ENCODE data around the gene CFI. TPM values are rescaled to one million over a fixed set of nuclear protein-coding genes. Genes with fewer than 3 reads are reported as not detected.

CFI gene
- total and polyA plus RNA-seq, 4 donors: 7.5 to 88.3 (median 30.8) TPM

DNA sequence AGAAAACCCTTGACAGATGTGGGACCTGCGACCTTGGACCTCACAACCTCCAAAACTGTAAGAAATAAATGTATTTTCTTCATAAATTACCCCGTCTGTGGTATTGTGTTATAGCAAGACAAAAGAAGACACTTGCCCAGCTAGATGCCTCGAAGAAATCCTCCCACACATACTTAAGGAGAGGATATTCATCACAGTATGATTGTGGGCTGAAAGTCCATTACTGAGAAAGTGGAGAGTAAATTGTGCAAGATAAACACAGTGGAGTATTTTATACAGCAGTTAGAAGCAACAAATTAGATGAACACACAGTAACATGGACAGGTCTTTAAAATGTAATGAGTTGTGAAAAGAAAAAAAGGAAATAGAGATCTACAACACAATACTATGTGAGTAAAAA, 46.1 kb downstream of the CFI start:
- Histone ChIP-seq H3K36me3 (ENCODE audit: control insufficient read depth, insufficient read depth, low read length) (no peaks in the 10 kb centered on the region), H3K9me3 (ENCODE audit: control insufficient read depth, insufficient read depth, low read length) (no peaks in the 10 kb centered on the region), H3K4me3 (ENCODE audit: low read depth, low read length) (no peak overlapping the region), H3K27me3 (ENCODE audit: control insufficient read depth, insufficient read depth, low read length) (no peaks in the 10 kb centered on the region), H3K4me1 (ENCODE audit: control insufficient read depth, insufficient read depth, low read length) (no peaks in the 10 kb centered on the region), H3K27ac (ENCODE audit: low read depth, low read length) (no peak overlapping the region)
- DNase-seq (ENCODE audit: low read depth in 4 of 6, low spot score in 6 of 6): no peak
- no CpG with 5 or more reads among the region's 3 CpGs for WGBS (ENCODE audit: insufficient coverage)

DNA sequence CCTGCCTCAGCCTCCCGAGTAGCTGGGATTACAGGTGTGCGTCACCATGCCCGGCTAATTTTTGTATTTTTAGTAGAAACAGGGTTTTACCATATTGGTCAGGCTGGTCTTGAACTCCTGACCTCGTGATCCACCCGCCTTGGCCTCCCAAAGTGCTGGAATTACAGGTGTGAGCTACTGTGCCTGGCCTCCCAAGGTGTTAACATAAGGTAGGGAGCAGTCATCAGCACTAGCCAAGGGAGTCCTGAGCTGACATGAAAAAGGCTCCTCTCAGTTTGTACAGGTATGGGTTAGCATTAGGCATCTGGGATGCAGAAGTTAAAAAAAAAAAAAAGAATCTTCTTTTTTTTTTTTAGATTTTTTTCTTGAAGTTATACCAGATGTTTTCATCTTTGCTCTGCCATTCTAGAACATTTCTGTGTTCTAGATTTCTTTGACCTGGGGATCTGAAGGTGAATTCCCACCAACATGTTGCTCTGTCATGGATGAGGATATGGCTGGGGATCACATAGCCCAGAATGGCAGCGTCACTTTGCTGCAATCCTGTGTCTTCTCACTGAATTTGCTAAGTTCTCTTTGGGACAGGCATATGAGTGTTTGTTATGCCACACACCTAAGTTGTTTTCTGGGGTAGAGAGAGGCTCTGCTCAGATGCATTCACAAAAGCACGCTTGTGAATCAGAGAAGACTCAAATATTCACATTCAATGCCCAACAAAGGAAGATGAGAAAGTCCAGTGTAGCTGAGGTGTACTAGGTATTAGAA, 47.5 kb downstream of the CFI start:
- DNase-seq (ENCODE audit: low read depth in 4 of 6, low spot score in 6 of 6): peak in 1 of 6 donors; percentile 5
- Histone ChIP-seq H3K27ac (ENCODE audit: low read depth, low read length) (no peak overlapping the region), H3K27me3 (ENCODE audit: control insufficient read depth, insufficient read depth, low read length) (no peaks in the 10 kb centered on the region), H3K36me3 (ENCODE audit: control insufficient read depth, insufficient read depth, low read length) (no peaks in the 10 kb centered on the region), H3K9me3 (ENCODE audit: control insufficient read depth, insufficient read depth, low read length) (no peaks in the 10 kb centered on the region), H3K4me1 (ENCODE audit: control insufficient read depth, insufficient read depth, low read length) (no peaks in the 10 kb centered on the region), H3K4me3 (ENCODE audit: low read depth, low read length) (no peak overlapping the region)
- 90% methylated on average over 2 of the region's 7 CpGs for WGBS (ENCODE audit: insufficient coverage)

DNA sequence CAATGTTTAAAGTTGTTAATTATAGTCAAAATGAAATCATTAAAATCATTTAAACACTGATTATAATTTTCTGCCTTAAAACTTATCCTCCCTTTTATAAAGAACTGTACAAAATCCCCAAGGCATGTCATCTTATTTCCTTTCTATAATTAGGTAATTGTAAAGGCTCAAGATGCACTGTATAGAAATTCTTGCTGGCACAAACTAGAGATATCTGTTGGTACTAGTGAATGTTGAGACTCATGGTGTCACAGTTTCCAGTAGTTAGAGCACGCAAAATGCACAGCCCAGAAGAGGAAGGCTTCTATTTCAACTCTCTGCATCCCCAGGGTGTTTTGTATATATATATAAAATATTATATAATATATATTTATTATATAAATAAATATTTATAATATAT, 49.3 kb downstream of the CFI start:
- H3K4me3 ChIP-seq (ENCODE audit: low read depth, low read length): no peak overlapping the region
- H3K36me3 ChIP-seq (ENCODE audit: control insufficient read depth, insufficient read depth, low read length): no peaks in the 10 kb centered on the region
- peak in 2 of 6 donors; percentile 4 to 6 for DNase-seq (ENCODE audit: low read depth in 4 of 6, low spot score in 6 of 6)
- H3K27ac ChIP-seq (ENCODE audit: low read depth, low read length): no peak overlapping the region
- no peaks in the 10 kb centered on the region for H3K9me3 ChIP-seq (ENCODE audit: control insufficient read depth, insufficient read depth, low read length)
- no peaks in the 10 kb centered on the region for H3K27me3 ChIP-seq (ENCODE audit: control insufficient read depth, insufficient read depth, low read length)
- H3K4me1 ChIP-seq (ENCODE audit: control insufficient read depth, insufficient read depth, low read length): no peaks in the 10 kb centered on the region
- no CpG with 5 or more reads among the region's 1 CpG for WGBS (ENCODE audit: insufficient coverage)

DNA sequence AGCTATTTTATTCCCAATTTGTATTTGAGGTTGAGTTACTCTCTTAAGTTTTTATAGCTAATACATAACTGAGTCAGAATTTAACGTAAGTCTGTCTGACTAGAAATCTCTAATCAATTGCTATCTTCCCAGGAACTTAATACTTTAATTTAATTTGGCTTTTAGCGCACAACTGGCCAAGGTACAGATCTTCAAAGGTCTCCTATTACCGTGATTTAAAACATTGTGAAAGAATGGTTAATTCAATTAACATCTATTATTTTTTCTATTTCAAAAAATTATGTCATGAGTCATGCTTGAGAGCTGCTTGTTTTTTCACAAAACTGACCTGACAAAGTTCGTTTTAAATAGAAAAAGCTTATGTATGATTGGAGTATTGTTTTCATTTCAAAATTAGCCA, 49.9 kb downstream of the CFI start:
- Histone ChIP-seq H3K4me3 (ENCODE audit: low read depth, low read length) (no peak overlapping the region), H3K4me1 (ENCODE audit: control insufficient read depth, insufficient read depth, low read length) (no peaks in the 10 kb centered on the region), H3K27ac (ENCODE audit: low read depth, low read length) (no peak overlapping the region), H3K9me3 (ENCODE audit: control insufficient read depth, insufficient read depth, low read length) (no peaks in the 10 kb centered on the region), H3K27me3 (ENCODE audit: control insufficient read depth, insufficient read depth, low read length) (no peaks in the 10 kb centered on the region), H3K36me3 (ENCODE audit: control insufficient read depth, insufficient read depth, low read length) (no peaks in the 10 kb centered on the region)
- DNase-seq (ENCODE audit: low read depth in 4 of 6, low spot score in 6 of 6): no peak
- WGBS (ENCODE audit: insufficient coverage): no CpG with 5 or more reads among the region's 4 CpGs

DNA sequence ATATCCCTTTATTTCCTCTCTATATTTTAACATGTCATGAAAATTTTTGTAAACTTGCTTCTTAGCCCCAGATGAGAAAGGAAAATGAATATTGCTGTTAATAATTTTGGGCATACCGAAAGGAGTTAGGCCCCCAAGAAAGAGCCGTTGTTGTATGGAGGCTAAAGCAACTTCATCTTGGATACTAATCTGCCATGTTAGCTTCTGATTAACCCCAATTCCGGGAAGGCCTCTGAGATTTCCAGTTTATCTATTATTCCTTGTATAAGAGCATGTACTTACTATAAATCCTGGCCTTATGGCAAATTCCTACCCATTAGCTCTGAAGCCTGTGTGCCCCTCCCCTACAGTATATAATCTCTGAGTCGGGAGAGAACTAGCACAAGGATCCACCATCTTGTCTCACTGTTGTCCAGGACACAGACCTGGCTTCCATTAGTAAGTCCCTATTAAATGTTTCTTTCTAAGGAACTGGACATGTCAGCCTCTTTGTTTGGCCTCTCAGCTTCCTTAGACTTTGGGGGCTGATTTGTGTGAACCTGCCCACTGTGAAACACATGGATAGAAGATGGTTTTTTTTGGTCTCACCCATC, 51.1 kb downstream of the CFI start:
- H3K4me3 ChIP-seq (ENCODE audit: low read depth, low read length): no peak overlapping the region
- H3K9me3 ChIP-seq (ENCODE audit: control insufficient read depth, insufficient read depth, low read length): no peaks in the 10 kb centered on the region
- H3K27ac ChIP-seq (ENCODE audit: low read depth, low read length): no peak overlapping the region
- no peak for DNase-seq (ENCODE audit: low read depth in 4 of 6, low spot score in 6 of 6)
- WGBS (ENCODE audit: insufficient coverage): 90% methylated on average over 2 of the region's 4 CpGs
- H3K4me1 ChIP-seq (ENCODE audit: control insufficient read depth, insufficient read depth, low read length): no peaks in the 10 kb centered on the region
- no peaks in the 10 kb centered on the region for H3K27me3 ChIP-seq (ENCODE audit: control insufficient read depth, insufficient read depth, low read length)
- H3K36me3 ChIP-seq (ENCODE audit: control insufficient read depth, insufficient read depth, low read length): no peaks in the 10 kb centered on the region

DNA sequence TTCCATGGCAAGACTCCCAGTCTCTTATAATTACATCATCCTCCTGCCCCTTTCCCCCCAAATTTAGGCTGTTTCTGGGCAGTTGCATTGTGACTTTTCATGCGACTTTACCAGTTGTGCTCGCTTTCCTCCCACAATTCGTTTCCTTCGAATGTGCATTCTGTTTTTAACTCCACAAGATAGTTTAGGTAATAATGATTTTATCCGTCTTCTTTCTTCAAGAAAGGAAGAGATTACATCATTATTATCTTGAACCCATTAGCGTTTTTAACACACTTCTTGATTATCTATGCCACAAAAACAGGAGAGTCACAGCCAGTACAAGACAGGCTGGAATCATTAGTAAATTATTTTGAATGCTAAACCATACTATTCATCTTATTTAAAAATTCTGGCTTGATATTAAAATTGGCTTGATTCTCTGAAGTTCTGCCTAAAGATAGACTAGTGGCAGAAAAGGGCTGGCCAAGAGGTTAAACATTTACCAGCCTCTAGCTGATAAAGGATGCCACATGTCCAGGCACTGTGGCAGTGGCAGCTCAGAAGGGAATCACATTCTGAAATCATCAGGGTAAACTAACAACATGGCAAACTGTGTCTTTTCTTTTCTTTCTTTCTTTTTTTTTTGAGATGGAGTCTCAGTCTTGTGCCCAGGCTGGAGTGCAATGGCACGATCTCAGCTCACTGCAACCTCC, 52.3 kb downstream of the CFI start:
- H3K4me1 ChIP-seq (ENCODE audit: control insufficient read depth, insufficient read depth, low read length): no peaks in the 10 kb centered on the region
- no peaks in the 10 kb centered on the region for H3K27me3 ChIP-seq (ENCODE audit: control insufficient read depth, insufficient read depth, low read length)
- H3K36me3 ChIP-seq (ENCODE audit: control insufficient read depth, insufficient read depth, low read length): no peaks in the 10 kb centered on the region
- 100% methylated on average over 1 of the region's 7 CpGs for WGBS (ENCODE audit: insufficient coverage)
- no peaks in the 10 kb centered on the region for H3K9me3 ChIP-seq (ENCODE audit: control insufficient read depth, insufficient read depth, low read length)
- no peak overlapping the region for H3K4me3 ChIP-seq (ENCODE audit: low read depth, low read length)
- no peak overlapping the region for H3K27ac ChIP-seq (ENCODE audit: low read depth, low read length)
- DNase-seq (ENCODE audit: low read depth in 4 of 6, low spot score in 6 of 6): no peak

DNA sequence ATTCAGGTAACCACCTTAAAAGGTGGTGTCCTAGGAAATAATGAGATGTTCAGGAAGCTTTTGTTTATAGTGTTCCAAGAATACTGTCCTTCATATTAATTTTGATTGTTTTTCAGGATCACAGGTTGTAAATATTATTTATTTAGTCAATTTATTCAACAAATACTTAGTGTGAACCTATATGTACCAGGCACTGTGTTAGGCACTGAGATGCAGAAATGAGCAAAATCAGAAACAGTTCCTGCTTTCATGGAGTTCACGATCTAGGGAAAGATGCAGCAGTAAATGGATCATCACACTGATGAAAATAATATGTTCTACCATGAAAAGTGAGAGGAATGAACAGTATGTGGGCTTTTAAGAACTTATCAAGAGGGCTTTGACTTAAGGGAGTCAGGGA, 53.7 kb downstream of the CFI start:
- Histone ChIP-seq H3K9me3 (ENCODE audit: control insufficient read depth, insufficient read depth, low read length) (no peaks in the 10 kb centered on the region), H3K27ac (ENCODE audit: low read depth, low read length) (no peak overlapping the region), H3K36me3 (ENCODE audit: control insufficient read depth, insufficient read depth, low read length) (no peaks in the 10 kb centered on the region), H3K27me3 (ENCODE audit: control insufficient read depth, insufficient read depth, low read length) (no peaks in the 10 kb centered on the region), H3K4me3 (ENCODE audit: low read depth, low read length) (no peak overlapping the region), H3K4me1 (ENCODE audit: control insufficient read depth, insufficient read depth, low read length) (no peaks in the 10 kb centered on the region)
- WGBS (ENCODE audit: insufficient coverage): no CpG with 5 or more reads among the region's 1 CpG
- DNase-seq (ENCODE audit: low read depth in 4 of 6, low spot score in 6 of 6): no peak

DNA sequence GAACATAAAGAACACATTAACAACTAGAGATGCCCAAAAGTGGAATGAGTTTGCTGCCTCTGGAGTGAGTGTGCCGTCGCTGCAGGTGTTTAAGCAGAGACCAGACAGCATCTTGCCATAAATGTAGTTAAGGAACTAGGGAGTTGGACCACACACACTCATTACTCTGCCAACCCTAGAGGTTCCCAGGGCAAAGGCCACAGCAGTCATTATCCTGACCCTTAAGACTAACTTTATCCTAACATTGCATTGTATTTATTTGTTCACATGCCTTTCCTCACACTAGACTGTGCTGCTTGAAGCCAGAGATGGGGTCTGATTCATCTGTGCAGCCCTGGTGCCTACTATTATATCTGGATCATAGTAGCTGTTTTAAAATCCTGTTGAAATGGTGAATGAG, 55.1 kb downstream of the CFI start:
- Histone ChIP-seq H3K4me3 (ENCODE audit: low read depth, low read length) (no peak overlapping the region), H3K4me1 (ENCODE audit: control insufficient read depth, insufficient read depth, low read length) (no peaks in the 10 kb centered on the region), H3K36me3 (ENCODE audit: control insufficient read depth, insufficient read depth, low read length) (no peaks in the 10 kb centered on the region), H3K9me3 (ENCODE audit: control insufficient read depth, insufficient read depth, low read length) (no peaks in the 10 kb centered on the region), H3K27me3 (ENCODE audit: control insufficient read depth, insufficient read depth, low read length) (no peaks in the 10 kb centered on the region), H3K27ac (ENCODE audit: low read depth, low read length) (no peak overlapping the region)
- no peak for DNase-seq (ENCODE audit: low read depth in 4 of 6, low spot score in 6 of 6)
- no CpG with 5 or more reads among the region's 2 CpGs for WGBS (ENCODE audit: insufficient coverage)

DNA sequence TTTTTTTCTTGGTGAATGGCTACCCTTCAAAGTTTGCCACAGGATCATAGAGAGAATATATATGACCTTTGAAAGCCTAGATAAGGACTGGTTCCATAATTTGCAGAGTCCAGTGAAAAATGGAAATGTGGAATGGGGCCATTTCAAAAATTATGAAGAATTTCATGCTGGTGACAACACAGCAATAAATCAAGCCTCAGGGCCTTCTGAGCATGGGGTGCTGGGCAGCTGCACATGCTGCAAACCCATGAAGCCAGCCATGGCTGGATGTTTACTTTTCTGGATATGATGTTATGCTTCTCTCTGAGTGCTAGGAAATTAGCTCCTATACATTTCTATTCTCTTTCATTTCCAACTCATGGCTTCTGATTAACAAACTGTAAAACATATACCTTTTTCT, 56.0 kb downstream of the CFI start:
- H3K4me1 ChIP-seq (ENCODE audit: control insufficient read depth, insufficient read depth, low read length): no peaks in the 10 kb centered on the region
- DNase-seq (ENCODE audit: low read depth in 4 of 6, low spot score in 6 of 6): no peak
- no peak overlapping the region for H3K4me3 ChIP-seq (ENCODE audit: low read depth, low read length)
- H3K9me3 ChIP-seq (ENCODE audit: control insufficient read depth, insufficient read depth, low read length): no peaks in the 10 kb centered on the region
- no peak overlapping the region for H3K27ac ChIP-seq (ENCODE audit: low read depth, low read length)
- H3K27me3 ChIP-seq (ENCODE audit: control insufficient read depth, insufficient read depth, low read length): no peaks in the 10 kb centered on the region
- no peaks in the 10 kb centered on the region for H3K36me3 ChIP-seq (ENCODE audit: control insufficient read depth, insufficient read depth, low read length)

DNA sequence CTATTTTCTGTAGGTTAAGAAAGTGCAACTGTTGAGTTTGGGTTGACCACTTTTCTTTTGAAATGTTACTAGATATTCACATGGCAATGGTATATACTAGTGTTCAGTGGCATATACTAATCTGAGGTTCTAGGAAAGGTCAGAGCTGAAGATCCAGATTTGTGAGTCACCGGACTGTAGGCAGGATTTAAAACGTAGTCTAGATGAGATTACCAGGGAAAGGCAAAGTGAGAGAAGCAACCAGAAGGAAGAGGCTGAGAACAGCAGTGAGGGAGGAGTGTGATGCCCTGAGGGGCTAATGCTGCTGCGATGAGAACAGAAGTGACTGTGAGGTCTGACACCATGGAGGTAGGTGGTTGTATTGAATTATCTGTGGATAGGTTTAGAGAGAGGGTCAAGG, 62.3 kb downstream of the CFI start:
- Histone ChIP-seq H3K9me3 (ENCODE audit: control insufficient read depth, insufficient read depth, low read length) (no peaks in the 10 kb centered on the region), H3K27me3 (ENCODE audit: control insufficient read depth, insufficient read depth, low read length) (no peaks in the 10 kb centered on the region), H3K4me1 (ENCODE audit: control insufficient read depth, insufficient read depth, low read length) (no peaks in the 10 kb centered on the region), H3K27ac (ENCODE audit: low read depth, low read length) (no peak overlapping the region), H3K4me3 (ENCODE audit: low read depth, low read length) (no peak overlapping the region), H3K36me3 (ENCODE audit: control insufficient read depth, insufficient read depth, low read length) (no peaks in the 10 kb centered on the region)
- DNase-seq (ENCODE audit: low read depth in 4 of 6, low spot score in 6 of 6): no peak
- 95% methylated on average over 3 of the region's 3 CpGs for WGBS (ENCODE audit: insufficient coverage)

Measured in spinal cord (tissue), 10 donors.